Measurements from ENCODE around the gene COL5A2. TPM values are rescaled to one million over a fixed set of nuclear protein-coding genes. Genes with fewer than 3 reads are reported as not detected.
A peak's percentile ranks its signal among the peaks of the same experiment; 100 is the strongest.

The COL5A2 gene
- total and polyA plus RNA-seq, 2 experiments from 2014 or later = 252 to 974 TPM

GRCh38 chr2:189175869-189176433 lies 3.6 kb downstream of the COL5A2 start:
- H3K9ac ChIP-seq = peak overlapping the region; percentile 95

GRCh38 chr2:189171956-189172609 lies 7.5 kb downstream of the COL5A2 start:
- peaks cover 24% of the 10 kb centered on the region for H3F3A ChIP-seq (ENCODE audit: insufficient read depth)
- H3K79me2 ChIP-seq (ENCODE audit: insufficient read depth) = peaks cover 100% of the 10 kb centered on the region
- H2AFZ ChIP-seq = no peak overlapping the region
- H3K9ac ChIP-seq = no peak overlapping the region
- no peaks in the 10 kb centered on the region for H3K9me2 ChIP-seq (ENCODE audit: insufficient read depth)
- no peaks in the 10 kb centered on the region for H3K27me3 ChIP-seq (replicated peaks; ENCODE audit: insufficient read depth)
- in situ Hi-C loops (cut with MboI) = no loop called here
- no peak for DNase-seq
- H3K27ac ChIP-seq = peak overlapping the region; percentile 31; the same call in 1 of the 2 replicates
- no peaks in the 10 kb centered on the region for H4K20me1 ChIP-seq (ENCODE audit: insufficient read depth)
- H3K9me3 ChIP-seq (ENCODE audit: low read depth) = no peaks in the 10 kb centered on the region
- H3K36me3 ChIP-seq (ENCODE audit: low read depth) = no peaks in the 10 kb centered on the region; the same call in 1 of the 2 replicates
- no peak for TF ChIP-seq EZH2phosphoT487 (IDR thresholded peaks at IDR 0.05; ENCODE audit: insufficient read depth, low read depth)
- no peak for TF ChIP-seq EZH2 (IDR thresholded peaks at IDR 0.05; ENCODE audit: insufficient read depth, poor library complexity, severe bottlenecking)
- peak overlapping the region; percentile 8; the same call in 1 of the 2 replicates for H3K4me3 ChIP-seq
- H3K4me2 ChIP-seq (ENCODE audit: unreplicated experiment) = peak overlapping the region; percentile 29
- H3K4me1 ChIP-seq (ENCODE audit: insufficient read depth) = peaks cover 58% of the 10 kb centered on the region
- 20% methylated on average over 1 of the region's 1 CpG for WGBS, 2 experiments (ENCODE audit: low coverage in 1 of 2, low lambda C conversion rate in 2 of 2, missing lambda C conversion rate in 2 of 2)

More at GRCh38 chr2:189175869-189176433, 3.6 kb downstream of the COL5A2 start:
- Histone ChIP-seq H3K4me2 (ENCODE audit: unreplicated experiment) (peak overlapping the region; percentile 91), H3K4me1 (ENCODE audit: insufficient read depth) (peaks cover 38% of the 10 kb centered on the region), H3F3A (ENCODE audit: insufficient read depth) (peaks cover 59% of the 10 kb centered on the region), H3K9me2 (ENCODE audit: insufficient read depth) (no peaks in the 10 kb centered on the region), H3K27ac (peak overlapping the region; percentile 89), H3K79me2 (ENCODE audit: insufficient read depth) (peaks cover 100% of the 10 kb centered on the region), H3K9me3 (ENCODE audit: low read depth) (no peaks in the 10 kb centered on the region), H3K36me3 (ENCODE audit: low read depth) (no peaks in the 10 kb centered on the region; the same call in 1 of the 2 replicates), H4K20me1 (ENCODE audit: insufficient read depth) (no peaks in the 10 kb centered on the region), H3K4me3 (peak overlapping the region; percentile 100), H3K27me3 (replicated peaks; ENCODE audit: insufficient read depth) (no peaks in the 10 kb centered on the region), H2AFZ (no peak overlapping the region)
- no peak for TF ChIP-seq EZH2phosphoT487 (IDR thresholded peaks at IDR 0.05; ENCODE audit: insufficient read depth, low read depth)
- no peak for TF ChIP-seq EZH2 (IDR thresholded peaks at IDR 0.05; ENCODE audit: insufficient read depth, poor library complexity, severe bottlenecking)
- in situ Hi-C loops (cut with MboI) = no loop called here
- 3 to 8% methylated on average over 2 of the region's 2 CpGs for WGBS, 2 experiments (ENCODE audit: low coverage in 1 of 2, low lambda C conversion rate in 2 of 2, missing lambda C conversion rate in 2 of 2)
- peak; percentile 44 for DNase-seq

- H3K4me2 ChIP-seq (ENCODE audit: unreplicated experiment) = peak overlapping the region; percentile 6
- no peaks in the 10 kb centered on the region; the same call in 1 of the 2 replicates for H3K36me3 ChIP-seq (ENCODE audit: low read depth)
- H3K4me3 ChIP-seq = no peak overlapping the region
- H3K27me3 ChIP-seq (replicated peaks; ENCODE audit: insufficient read depth) = no peaks in the 10 kb centered on the region
- peak overlapping the region; percentile 11; the same call in 1 of the 2 replicates for H3K9ac ChIP-seq
- no peaks in the 10 kb centered on the region; the same call in 1 of the 2 replicates for H4K20me1 ChIP-seq (ENCODE audit: insufficient read depth)
- H3K9me3 ChIP-seq (ENCODE audit: low read depth) = no peaks in the 10 kb centered on the region
- H3K27ac ChIP-seq = peak overlapping the region; percentile 39
- no peaks in the 10 kb centered on the region for H3K9me2 ChIP-seq (ENCODE audit: insufficient read depth)
- peaks cover 36% of the 10 kb centered on the region for H3F3A ChIP-seq (ENCODE audit: insufficient read depth)
- in situ Hi-C loops (cut with MboI) = no loop called here
- 57 to 60% methylated on average over 2 of the region's 2 CpGs for WGBS, 2 experiments (ENCODE audit: low coverage in 1 of 2, low lambda C conversion rate in 2 of 2, missing lambda C conversion rate in 2 of 2)
- peaks cover 99% of the 10 kb centered on the region for H3K79me2 ChIP-seq (ENCODE audit: insufficient read depth)
- no peak overlapping the region for H2AFZ ChIP-seq
- H3K4me1 ChIP-seq (ENCODE audit: insufficient read depth) = peaks cover 75% of the 10 kb centered on the region
- TF ChIP-seq EZH2phosphoT487 (IDR thresholded peaks at IDR 0.05; ENCODE audit: insufficient read depth, low read depth) (no peak), EZH2 (IDR thresholded peaks at IDR 0.05; ENCODE audit: insufficient read depth, poor library complexity, severe bottlenecking) (no peak)
- peak; percentile 51 for DNase-seq
Observed at GRCh38 chr2:189168856-189169499, 10.6 kb downstream of the COL5A2 start.

- H3K4me1 ChIP-seq (ENCODE audit: insufficient read depth) = peaks cover 89% of the 10 kb centered on the region
- H3K27ac ChIP-seq = peak overlapping the region; percentile 78
- peaks cover 6% of the 10 kb centered on the region; the same call in 1 of the 2 replicates for H4K20me1 ChIP-seq (ENCODE audit: insufficient read depth)
- H3K9ac ChIP-seq = no peak overlapping the region
- H3K9me2 ChIP-seq (ENCODE audit: insufficient read depth) = no peaks in the 10 kb centered on the region
- peak; percentile 53 for DNase-seq
- no peak overlapping the region for H2AFZ ChIP-seq
- H3K4me3 ChIP-seq = peak overlapping the region; percentile 46; the same call in 1 of the 2 replicates
- no peaks in the 10 kb centered on the region for H3K9me3 ChIP-seq (ENCODE audit: low read depth)
- H3K27me3 ChIP-seq (replicated peaks; ENCODE audit: insufficient read depth) = no peaks in the 10 kb centered on the region
- H3K36me3 ChIP-seq (ENCODE audit: low read depth) = no peaks in the 10 kb centered on the region
- H3K79me2 ChIP-seq (ENCODE audit: insufficient read depth) = peaks cover 96% of the 10 kb centered on the region
- 74 to 76% methylated on average over 3 of the region's 3 CpGs for WGBS, 2 experiments (ENCODE audit: low coverage in 1 of 2, low lambda C conversion rate in 2 of 2, missing lambda C conversion rate in 2 of 2)
- TF ChIP-seq EZH2phosphoT487 (IDR thresholded peaks at IDR 0.05; ENCODE audit: insufficient read depth, low read depth) (no peak), EZH2 (IDR thresholded peaks at IDR 0.05; ENCODE audit: insufficient read depth, poor library complexity, severe bottlenecking) (no peak)
- in situ Hi-C loops (cut with MboI) = no loop called here
- H3F3A ChIP-seq (ENCODE audit: insufficient read depth) = peaks cover 56% of the 10 kb centered on the region
- H3K4me2 ChIP-seq (ENCODE audit: unreplicated experiment) = peak overlapping the region; percentile 66
Observed at GRCh38 chr2:189165656-189166380, 13.7 kb downstream of the COL5A2 start.
